Measurements from ENCODE around the gene TMEM94.

Gene TMEM94

GRCh38 chr17:75503337-75503950 lies 47.0 kb downstream of the TMEM94 start:
- H3K27me3 ChIP-seq (ENCODE audit: control insufficient read depth in 3 of 3, insufficient read depth in 3 of 3, low read depth in 1 of 3, low read length in 3 of 3), result no peaks in the 10 kb centered on the region
- no peak overlapping the region for H4K91ac ChIP-seq (ENCODE audit: low read depth, low read length, poor library complexity)
- H3K4me2 ChIP-seq (ENCODE audit: insufficient read depth, low read length, poor library complexity, severe bottlenecking), result no peak overlapping the region
- H3K23ac ChIP-seq (ENCODE audit: low read depth, low read length, poor library complexity), result peak overlapping the region; percentile 43
- peaks cover 0 to 2% of the 10 kb centered on the region in 2 donors for H3K9me3 ChIP-seq (replicated peaks in 1 of 2; ENCODE audit: control insufficient read depth in 2 of 2, insufficient read depth in 1 of 2, low read depth in 1 of 2, low read length in 2 of 2)
- no peak for DNase-seq (ENCODE audit: low spot score)
- H2BK5ac ChIP-seq (ENCODE audit: low read length), result peak overlapping the region; percentile 66
- H3K4me1 ChIP-seq (ENCODE audit: control insufficient read depth in 2 of 2, insufficient read depth in 1 of 2, low read depth in 1 of 2, low read length in 2 of 2), result peaks cover 0 to 3% of the 10 kb centered on the region in 2 donors
- H3K4ac ChIP-seq (ENCODE audit: low read length), result no peak overlapping the region
- no CpG with 5 or more reads among the region's 23 CpGs for WGBS, 2 donors (ENCODE audit: extremely low coverage in 2 of 2, insufficient read length in 2 of 2, insufficient replicate concordance in 1 of 2)
- H2AK5ac ChIP-seq (ENCODE audit: low read depth, low read length), result no peak overlapping the region
- peaks cover 46 to 89% of the 10 kb centered on the region in 2 donors for H3K36me3 ChIP-seq (replicated peaks in 1 of 2; ENCODE audit: control insufficient read depth in 2 of 2, insufficient read depth in 2 of 2, low read length in 2 of 2)
- no peak overlapping the region for H2BK15ac ChIP-seq (ENCODE audit: low read length)
- H3K27ac ChIP-seq (replicated peaks; ENCODE audit: low read length), result no peak overlapping the region
- H2BK120ac ChIP-seq (ENCODE audit: low read depth, low read length), result no peak overlapping the region
- H3K4me3 ChIP-seq (ENCODE audit: low read length in 2 of 2), result no peak overlapping the region
- no peak overlapping the region for H3K9ac ChIP-seq (ENCODE audit: low read depth, low read length, poor library complexity)
- peaks cover 17% of the 10 kb centered on the region for H3K79me1 ChIP-seq (ENCODE audit: low read depth, low read length)
- H3K18ac ChIP-seq (ENCODE audit: low read length), result peak overlapping the region; percentile 48
- H4K8ac ChIP-seq (ENCODE audit: low read depth, low read length), result no peak overlapping the region
- H2BK12ac ChIP-seq (ENCODE audit: low read length), result no peak overlapping the region
- no peak overlapping the region for H2AFZ ChIP-seq (ENCODE audit: low read length)
- H3K14ac ChIP-seq (ENCODE audit: low read length), result no peak overlapping the region

DNA sequence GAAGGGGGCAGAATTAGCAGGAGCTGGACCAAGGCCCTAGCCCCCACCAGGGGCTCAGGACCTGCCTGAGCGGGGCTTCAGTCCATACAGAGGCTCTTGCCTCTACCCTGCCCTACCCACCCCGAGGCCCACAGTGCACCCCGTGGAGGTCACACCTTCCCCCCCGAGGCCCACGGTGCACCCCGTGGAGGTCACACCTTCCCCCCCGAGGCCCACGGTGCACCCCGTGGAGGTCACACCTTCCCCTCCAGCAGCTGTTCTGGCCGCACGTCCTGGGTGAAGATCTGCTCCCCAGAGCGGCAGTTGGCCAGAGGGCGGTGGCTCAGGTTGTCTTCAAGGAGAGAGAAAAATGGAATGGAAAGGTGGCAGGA lies 47.5 kb downstream of the TMEM94 start:
- Histone ChIP-seq H4K91ac (ENCODE audit: low read depth, low read length, poor library complexity) (no peak overlapping the region), H2BK12ac (ENCODE audit: low read length) (no peak overlapping the region), H3K4me3 (ENCODE audit: low read length in 2 of 2) (no peak overlapping the region), H3K36me3 (replicated peaks in 1 of 2; ENCODE audit: control insufficient read depth in 2 of 2, insufficient read depth in 2 of 2, low read length in 2 of 2) (peaks cover 42 to 88% of the 10 kb centered on the region in 2 donors), H3K4me1 (ENCODE audit: control insufficient read depth in 2 of 2, insufficient read depth in 1 of 2, low read depth in 1 of 2, low read length in 2 of 2) (peaks cover 0 to 3% of the 10 kb centered on the region in 2 donors), H3K9me3 (replicated peaks in 1 of 2; ENCODE audit: control insufficient read depth in 2 of 2, insufficient read depth in 1 of 2, low read depth in 1 of 2, low read length in 2 of 2) (no peaks in the 10 kb centered on the region), H4K8ac (ENCODE audit: low read depth, low read length) (no peak overlapping the region), H2BK5ac (ENCODE audit: low read length) (peak overlapping the region; percentile 66), H3K18ac (ENCODE audit: low read length) (no peak overlapping the region), H2AFZ (ENCODE audit: low read length) (no peak overlapping the region), H3K27ac (replicated peaks; ENCODE audit: low read length) (no peak overlapping the region), H3K9ac (ENCODE audit: low read depth, low read length, poor library complexity) (no peak overlapping the region), H3K14ac (ENCODE audit: low read length) (no peak overlapping the region), H3K27me3 (ENCODE audit: control insufficient read depth in 3 of 3, insufficient read depth in 3 of 3, low read depth in 1 of 3, low read length in 3 of 3) (no peaks in the 10 kb centered on the region), H3K23ac (ENCODE audit: low read depth, low read length, poor library complexity) (no peak overlapping the region), H2AK5ac (ENCODE audit: low read depth, low read length) (peak overlapping the region; percentile 75), H2BK120ac (ENCODE audit: low read depth, low read length) (no peak overlapping the region), H3K4me2 (ENCODE audit: insufficient read depth, low read length, poor library complexity, severe bottlenecking) (no peak overlapping the region), H3K4ac (ENCODE audit: low read length) (no peak overlapping the region), H2BK15ac (ENCODE audit: low read length) (no peak overlapping the region), H3K79me1 (ENCODE audit: low read depth, low read length) (peaks cover 18% of the 10 kb centered on the region)
- no peak for DNase-seq (ENCODE audit: low spot score)
- WGBS, 2 donors (ENCODE audit: extremely low coverage in 2 of 2, insufficient read length in 2 of 2, insufficient replicate concordance in 1 of 2), result no CpG with 5 or more reads among the region's 13 CpGs

GRCh38 chr17:75504347-75505151 lies 48.1 kb downstream of the TMEM94 start:
- Histone ChIP-seq H3K23ac (ENCODE audit: low read depth, low read length, poor library complexity) (peak overlapping the region; percentile 25), H3K9ac (ENCODE audit: low read depth, low read length, poor library complexity) (peak overlapping the region; percentile 81), H3K9me3 (replicated peaks in 1 of 2; ENCODE audit: control insufficient read depth in 2 of 2, insufficient read depth in 1 of 2, low read depth in 1 of 2, low read length in 2 of 2) (no peaks in the 10 kb centered on the region), H3K4me1 (ENCODE audit: control insufficient read depth in 2 of 2, insufficient read depth in 1 of 2, low read depth in 1 of 2, low read length in 2 of 2) (peaks cover 0 to 3% of the 10 kb centered on the region in 2 donors), H2AK5ac (ENCODE audit: low read depth, low read length) (peak overlapping the region; percentile 75), H2BK5ac (ENCODE audit: low read length) (peak overlapping the region; percentile 66), H4K91ac (ENCODE audit: low read depth, low read length, poor library complexity) (no peak overlapping the region), H3K4me2 (ENCODE audit: insufficient read depth, low read length, poor library complexity, severe bottlenecking) (no peak overlapping the region), H3K79me1 (ENCODE audit: low read depth, low read length) (peaks cover 18% of the 10 kb centered on the region), H2BK120ac (ENCODE audit: low read depth, low read length) (peak overlapping the region; percentile 41), H3K4me3 (ENCODE audit: low read length in 2 of 2) (no peak overlapping the region), H3K36me3 (replicated peaks in 1 of 2; ENCODE audit: control insufficient read depth in 2 of 2, insufficient read depth in 2 of 2, low read length in 2 of 2) (peaks cover 39 to 88% of the 10 kb centered on the region in 2 donors), H3K27ac (replicated peaks; ENCODE audit: low read length) (no peak overlapping the region), H3K27me3 (ENCODE audit: control insufficient read depth in 3 of 3, insufficient read depth in 3 of 3, low read depth in 1 of 3, low read length in 3 of 3) (no peaks in the 10 kb centered on the region), H3K4ac (ENCODE audit: low read length) (no peak overlapping the region), H4K8ac (ENCODE audit: low read depth, low read length) (no peak overlapping the region), H3K18ac (ENCODE audit: low read length) (peak overlapping the region; percentile 38), H2BK12ac (ENCODE audit: low read length) (no peak overlapping the region), H3K14ac (ENCODE audit: low read length) (no peak overlapping the region), H2BK15ac (ENCODE audit: low read length) (no peak overlapping the region), H2AFZ (ENCODE audit: low read length) (no peak overlapping the region)
- no CpG with 5 or more reads among the region's 32 CpGs for WGBS, 2 donors (ENCODE audit: extremely low coverage in 2 of 2, insufficient read length in 2 of 2, insufficient replicate concordance in 1 of 2)
- DNase-seq (ENCODE audit: low spot score), result no peak

- no peak overlapping the region for H3K4me2 ChIP-seq (ENCODE audit: insufficient read depth, low read length, poor library complexity, severe bottlenecking)
Observed at GRCh38 chr17:75505152-75505409, 48.6 kb downstream of the TMEM94 start.

More at GRCh38 chr17:75505152-75505409, 48.6 kb downstream of the TMEM94 start:
- Histone ChIP-seq H4K91ac (ENCODE audit: low read depth, low read length, poor library complexity) (no peak overlapping the region), H3K4ac (ENCODE audit: low read length) (no peak overlapping the region), H2BK120ac (ENCODE audit: low read depth, low read length) (peak overlapping the region; percentile 41), H3K18ac (ENCODE audit: low read length) (no peak overlapping the region), H3K9ac (ENCODE audit: low read depth, low read length, poor library complexity) (no peak overlapping the region), H3K23ac (ENCODE audit: low read depth, low read length, poor library complexity) (peak overlapping the region; percentile 25), H3K79me1 (ENCODE audit: low read depth, low read length) (peaks cover 21% of the 10 kb centered on the region), H2AFZ (ENCODE audit: low read length) (no peak overlapping the region), H2AK5ac (ENCODE audit: low read depth, low read length) (no peak overlapping the region), H2BK12ac (ENCODE audit: low read length) (no peak overlapping the region), H3K14ac (ENCODE audit: low read length) (no peak overlapping the region), H3K36me3 (replicated peaks in 1 of 2; ENCODE audit: control insufficient read depth in 2 of 2, insufficient read depth in 2 of 2, low read length in 2 of 2) (peaks cover 38 to 87% of the 10 kb centered on the region in 2 donors), H3K4me1 (ENCODE audit: control insufficient read depth in 2 of 2, insufficient read depth in 1 of 2, low read depth in 1 of 2, low read length in 2 of 2) (peaks cover 0 to 3% of the 10 kb centered on the region in 2 donors), H4K8ac (ENCODE audit: low read depth, low read length) (no peak overlapping the region), H3K4me3 (ENCODE audit: low read length in 2 of 2) (no peak overlapping the region), H3K27ac (replicated peaks; ENCODE audit: low read length) (no peak overlapping the region), H3K9me3 (replicated peaks in 1 of 2; ENCODE audit: control insufficient read depth in 2 of 2, insufficient read depth in 1 of 2, low read depth in 1 of 2, low read length in 2 of 2) (no peaks in the 10 kb centered on the region), H3K27me3 (ENCODE audit: control insufficient read depth in 3 of 3, insufficient read depth in 3 of 3, low read depth in 1 of 3, low read length in 3 of 3) (no peaks in the 10 kb centered on the region), H2BK15ac (ENCODE audit: low read length) (no peak overlapping the region), H2BK5ac (ENCODE audit: low read length) (peak overlapping the region; percentile 22)
- WGBS, 2 donors (ENCODE audit: extremely low coverage in 2 of 2, insufficient read length in 2 of 2, insufficient replicate concordance in 1 of 2), result no CpG with 5 or more reads among the region's 4 CpGs
- DNase-seq (ENCODE audit: low spot score), result no peak

Measured in neuronal stem cell (in vitro differentiated cells).